Prostate gland (tissue), 2 donors: Measurements from ENCODE around the gene LHX4.

Experiments
- POLR2A ChIP-seq: fragments of 450-650 bp; IDR thresholded peaks from one replicate; pipeline ENCODE4 v1.6.1; 2016; ENCODE audit warnings: antibody characterized with exemption, mild to moderate bottlenecking
- POLR2AphosphoS5 ChIP-seq: sonication (generic); formaldehyde crosslinking; IDR thresholded peaks from one replicate; pipeline ENCODE4 v1.6.1; 2017; ENCODE audit warnings: antibody characterized with exemption
- TF ChIP-seq, protein P1 (sequence below), 4 experiments: fragments of 200-600 bp in 2 of 4; fragments of 450-650 bp in 2 of 4; sonication (generic) in 2 of 4; IDR thresholded peaks; 1 replicate in 3 of 4; 2 replicates in 1 of 4; pipeline ENCODE4 v1.5.1; 2016 to 2019; ENCODE audit warnings: antibody characterized with exemption in 4 of 4, mild to moderate bottlenecking in 2 of 4, moderate library complexity in 2 of 4

DNA sequence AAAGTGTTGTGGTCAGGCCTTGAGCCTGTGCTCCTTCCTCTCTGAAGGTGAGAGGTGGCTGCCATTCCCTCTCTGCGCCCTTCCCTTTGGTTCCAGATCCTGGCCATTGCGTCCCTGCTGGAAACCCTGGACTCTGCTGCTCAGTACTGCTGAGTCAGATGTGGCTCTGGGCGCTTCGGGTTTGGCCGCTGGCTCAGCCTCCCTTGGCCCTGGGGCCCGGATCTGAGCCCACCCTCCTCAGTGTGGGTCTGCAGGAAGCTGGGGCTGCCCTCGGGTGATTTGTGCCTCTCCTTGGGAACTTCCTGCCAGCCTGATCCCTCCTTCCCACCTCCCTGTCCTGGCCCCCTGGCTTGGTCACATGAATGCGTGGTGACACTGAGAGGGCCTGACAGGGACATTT lies 43.2 kb upstream of the LHX4 start:
- no peak for TF ChIP-seq POLR2AphosphoS5
- TF ChIP-seq, protein P1, sequence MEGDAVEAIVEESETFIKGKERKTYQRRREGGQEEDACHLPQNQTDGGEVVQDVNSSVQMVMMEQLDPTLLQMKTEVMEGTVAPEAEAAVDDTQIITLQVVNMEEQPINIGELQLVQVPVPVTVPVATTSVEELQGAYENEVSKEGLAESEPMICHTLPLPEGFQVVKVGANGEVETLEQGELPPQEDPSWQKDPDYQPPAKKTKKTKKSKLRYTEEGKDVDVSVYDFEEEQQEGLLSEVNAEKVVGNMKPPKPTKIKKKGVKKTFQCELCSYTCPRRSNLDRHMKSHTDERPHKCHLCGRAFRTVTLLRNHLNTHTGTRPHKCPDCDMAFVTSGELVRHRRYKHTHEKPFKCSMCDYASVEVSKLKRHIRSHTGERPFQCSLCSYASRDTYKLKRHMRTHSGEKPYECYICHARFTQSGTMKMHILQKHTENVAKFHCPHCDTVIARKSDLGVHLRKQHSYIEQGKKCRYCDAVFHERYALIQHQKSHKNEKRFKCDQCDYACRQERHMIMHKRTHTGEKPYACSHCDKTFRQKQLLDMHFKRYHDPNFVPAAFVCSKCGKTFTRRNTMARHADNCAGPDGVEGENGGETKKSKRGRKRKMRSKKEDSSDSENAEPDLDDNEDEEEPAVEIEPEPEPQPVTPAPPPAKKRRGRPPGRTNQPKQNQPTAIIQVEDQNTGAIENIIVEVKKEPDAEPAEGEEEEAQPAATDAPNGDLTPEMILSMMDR (IDR thresholded peaks at IDR 0.05): no peak
- no peak for TF ChIP-seq POLR2A
